Activated naive CD8-positive, alpha-beta T cell treated with anti-CD3 and anti-CD28 coated beads, Interleukin-2, amount 10 ng/mL, durations not matched to agents 7 days and 5 days (primary cell): Measurements from ENCODE around the gene HBP1. TPM values are rescaled to one million over a fixed set of nuclear protein-coding genes. Genes with fewer than 3 reads are reported as not detected.

Source experiments
- ATAC-seq: fragments of 150-1000 bp; cut with Tn5 transposase; one replicate; pipeline ENCODE4 v1.10.0; 2021; ENCODE audit warnings: low read depth, moderate library complexity
- POLR2A ChIA-PET: fragments of 350-600 bp; sonication (Branson Sonifier 250); formaldehyde crosslinking; loops from one replicate; lab custom pipeline; 2021; ENCODE audit warnings: antibody characterized with exemption; lab: Charles Lee
- DNase-seq: peaks from one replicate; pipeline ENCODE4 v3.0.0; 2021
- H3K27ac Mint-ChIP-seq: one replicate; pipeline ENCODE4 v1.8.0; 2022; ENCODE audit warnings: mild to moderate bottlenecking, mixed read lengths
- H3K27me3 Mint-ChIP-seq: one replicate; pipeline ENCODE4 v1.8.0; 2022; ENCODE audit warnings: mild to moderate bottlenecking, moderate library complexity, mixed read lengths
- H3K36me3 Mint-ChIP-seq: one replicate; pipeline ENCODE4 v1.8.0; 2021; ENCODE audit warnings: mild to moderate bottlenecking, mixed read lengths
- H3K4me1 Mint-ChIP-seq: one replicate; pipeline ENCODE4 v1.8.0; 2021; ENCODE audit warnings: mixed read lengths
- H3K4me3 Mint-ChIP-seq: one replicate; pipeline ENCODE4 v1.8.0; 2022; ENCODE audit warnings: mild to moderate bottlenecking, moderate library complexity, mixed read lengths
- H3K9me3 Mint-ChIP-seq: one replicate; pipeline ENCODE4 v1.8.0; 2021; ENCODE audit warnings: mixed read lengths
- total RNA-seq, 2 experiments: library from RNA; stranded (reverse); gene quantifications; one replicate each; pipeline ENCODE4 v1.2.3, GENCODE V29; 2021

Gene HBP1
- total RNA-seq, 2 experiments from 2014 or later = 56.4 to 58.3 TPM

DNA sequence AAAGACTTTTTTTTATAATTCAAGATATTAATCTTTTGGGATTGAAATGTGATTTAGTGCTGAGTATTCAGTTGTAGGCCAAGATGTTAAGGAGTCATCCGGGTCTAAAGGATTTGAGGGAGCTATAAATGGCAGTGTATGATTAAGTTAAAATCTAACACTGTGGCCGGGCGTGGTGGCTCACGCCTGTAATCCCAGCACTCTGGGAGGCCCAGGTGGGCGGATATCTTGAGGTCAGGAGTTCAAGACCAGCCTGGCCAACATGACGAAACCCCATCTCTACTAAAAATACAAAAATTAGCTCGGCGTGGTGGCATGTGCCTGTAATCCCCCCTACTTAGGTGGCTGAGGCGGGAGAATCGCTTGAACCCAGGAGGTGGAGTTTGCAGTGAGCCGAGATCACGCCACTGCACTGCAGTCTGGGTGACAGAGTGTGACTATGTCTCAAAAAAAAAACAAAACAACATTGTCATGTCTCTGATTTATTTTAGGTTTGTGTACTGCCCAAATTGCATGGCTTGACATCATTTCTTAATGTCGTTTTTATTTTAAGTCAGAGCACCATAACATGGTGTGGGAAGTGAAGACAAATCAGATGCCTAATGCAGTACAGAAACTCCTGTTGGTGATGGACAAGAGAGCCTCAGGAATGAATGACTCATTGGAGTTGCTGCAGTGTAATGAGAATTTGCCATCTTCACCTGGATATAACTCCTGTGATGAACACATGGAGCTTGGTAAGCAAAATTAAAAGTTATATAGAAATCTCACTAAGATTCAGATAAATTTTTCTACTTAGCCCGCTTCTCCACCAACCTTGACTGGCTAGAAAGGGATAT lies 10.7 kb downstream of the HBP1 start:
- Mint-ChIP-seq H3K4me1 (peaks cover 15% of the 10 kb centered on the region), H3K27ac (no peak overlapping the region), H3K27me3 (no peaks in the 10 kb centered on the region), H3K4me3 (no peak overlapping the region), H3K36me3 (peaks cover 14% of the 10 kb centered on the region), H3K9me3 (no peaks in the 10 kb centered on the region)
- no peak for DNase-seq
- ATAC-seq = no peak
- POLR2A ChIA-PET = no interaction called here

DNA sequence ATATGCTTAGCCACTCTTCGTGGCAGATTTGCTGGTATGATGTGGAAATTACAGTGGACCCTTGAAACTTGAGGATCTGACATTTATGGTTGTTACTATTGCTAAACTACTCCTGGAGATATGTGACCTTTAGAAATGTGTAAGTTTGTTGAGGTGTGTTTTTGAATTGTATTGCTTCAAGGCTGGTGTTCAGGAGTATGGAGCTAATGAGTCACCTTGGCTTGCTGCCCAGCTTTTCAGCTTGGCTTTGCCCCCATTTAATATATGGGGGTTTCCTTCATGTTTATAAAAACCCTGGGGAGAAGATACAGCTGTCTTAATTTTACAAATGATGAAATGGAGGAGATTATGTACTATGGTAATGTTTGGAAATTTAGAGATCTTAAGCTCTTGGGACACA lies 11.6 kb downstream of the HBP1 start:
- Mint-ChIP-seq H3K9me3 (no peaks in the 10 kb centered on the region), H3K27ac (peak overlapping the region; percentile 2), H3K36me3 (peaks cover 16% of the 10 kb centered on the region), H3K4me3 (no peak overlapping the region), H3K4me1 (peaks cover 15% of the 10 kb centered on the region), H3K27me3 (no peaks in the 10 kb centered on the region)
- ATAC-seq (peak; percentile 47), DNase-seq (no peak)
- POLR2A ChIA-PET = interaction anchor here (1.2 kb wide), 1 partner anchor 12 kb away, joined by 6 read pairs; the partner anchor contains the start of gene HBP1

DNA sequence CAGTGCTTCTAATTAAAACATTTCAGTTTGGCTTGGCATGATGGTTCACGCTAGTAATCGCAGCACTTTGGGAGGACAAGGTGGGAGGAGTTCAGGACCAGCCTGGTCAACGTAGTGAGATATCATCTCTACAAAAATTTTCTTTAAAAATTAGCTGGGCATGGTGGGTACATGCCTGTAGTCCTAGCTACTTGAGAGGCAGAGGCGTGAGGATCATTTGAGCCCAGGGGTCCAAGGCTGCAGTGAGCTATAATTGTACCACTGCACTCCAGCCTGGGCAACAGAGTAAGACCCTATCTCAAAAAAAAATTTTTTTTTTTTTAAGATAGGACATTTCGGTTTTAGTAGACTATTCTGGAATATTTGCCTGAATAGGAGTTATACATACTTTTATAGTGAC lies 12.4 kb downstream of the HBP1 start:
- peaks cover 16% of the 10 kb centered on the region for H3K36me3 Mint-ChIP-seq

GRCh38 chr7:107185716-107186115 lies 16.9 kb downstream of the HBP1 start:
- H3K4me1 Mint-ChIP-seq = peaks cover 3% of the 10 kb centered on the region
- H3K27ac Mint-ChIP-seq = no peak overlapping the region
- no peak overlapping the region for H3K4me3 Mint-ChIP-seq
- DNase-seq (no peak), ATAC-seq (no peak)
- H3K9me3 Mint-ChIP-seq = no peaks in the 10 kb centered on the region
- peaks cover 31% of the 10 kb centered on the region for H3K36me3 Mint-ChIP-seq
- H3K27me3 Mint-ChIP-seq = no peaks in the 10 kb centered on the region
- POLR2A ChIA-PET = no interaction called here

More for the DNA sequence above, 12.4 kb downstream of the HBP1 start:
- Mint-ChIP-seq H3K4me3 (no peak overlapping the region), H3K27ac (no peak overlapping the region), H3K4me1 (peaks cover 15% of the 10 kb centered on the region), H3K27me3 (no peaks in the 10 kb centered on the region), H3K9me3 (no peaks in the 10 kb centered on the region)
- POLR2A ChIA-PET = interaction anchor here (0.6 to 1.2 kb wide), 2 partner anchors 13 to 561 kb away, joined by 3 to 6 read pairs; partner anchors contain the start of gene HBP1
- ATAC-seq = no peak
- no peak for DNase-seq

GRCh38 chr7:107186240-107186639 lies 17.4 kb downstream of the HBP1 start:
- Mint-ChIP-seq H3K4me1 (no peaks in the 10 kb centered on the region), H3K36me3 (peaks cover 26% of the 10 kb centered on the region), H3K4me3 (no peak overlapping the region), H3K27me3 (no peaks in the 10 kb centered on the region), H3K27ac (no peak overlapping the region), H3K9me3 (no peaks in the 10 kb centered on the region)
- POLR2A ChIA-PET = no interaction called here
- DNase-seq (no peak), ATAC-seq (no peak)

DNA sequence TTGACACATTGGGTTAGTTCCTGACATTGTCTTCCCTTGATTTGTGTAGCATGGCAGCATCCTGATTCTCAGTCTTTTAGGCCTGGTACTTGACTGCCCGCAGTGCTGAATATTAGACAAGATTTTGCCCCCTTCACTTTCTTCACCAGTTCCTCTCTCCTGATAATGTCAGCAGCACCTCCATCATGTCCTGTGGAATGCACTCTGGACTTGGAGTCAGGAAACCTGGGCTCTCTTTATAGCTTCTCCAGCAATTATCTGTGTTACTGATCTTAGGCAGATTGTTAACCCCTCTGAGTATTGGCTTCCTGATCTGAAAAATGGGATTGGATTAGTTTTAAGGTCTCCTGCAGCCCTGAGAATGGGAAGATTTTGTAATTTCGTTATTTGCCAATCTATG lies 19.0 kb downstream of the HBP1 start:
- no peak overlapping the region for H3K27ac Mint-ChIP-seq
- no peak for DNase-seq
- H3K9me3 Mint-ChIP-seq = no peaks in the 10 kb centered on the region
- ATAC-seq = no peak
- no peaks in the 10 kb centered on the region for H3K27me3 Mint-ChIP-seq
- H3K36me3 Mint-ChIP-seq = peaks cover 29% of the 10 kb centered on the region
- POLR2A ChIA-PET = no interaction called here
- no peaks in the 10 kb centered on the region for H3K4me1 Mint-ChIP-seq
- H3K4me3 Mint-ChIP-seq = no peak overlapping the region

DNA sequence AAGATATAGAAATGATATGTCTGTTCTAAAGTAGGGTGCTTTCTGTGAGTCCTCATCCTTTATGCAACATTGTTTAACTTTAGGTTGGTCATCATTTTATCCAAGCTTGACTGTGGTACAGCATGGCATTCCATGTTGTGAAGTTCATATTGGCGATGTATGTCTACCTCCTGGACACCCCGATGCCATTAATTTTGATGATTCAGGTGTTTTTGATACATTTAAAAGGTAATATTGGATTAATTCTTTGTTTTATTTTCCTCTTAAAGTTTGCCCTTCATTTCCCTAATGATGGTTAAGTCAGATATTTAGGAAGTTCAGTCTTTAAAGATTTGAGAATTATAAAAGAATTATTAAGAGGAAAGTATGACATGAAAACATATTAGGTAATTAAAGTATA lies 21.3 kb downstream of the HBP1 start:
- POLR2A ChIA-PET = no interaction called here
- H3K9me3 Mint-ChIP-seq = no peaks in the 10 kb centered on the region
- DNase-seq (no peak), ATAC-seq (no peak)
- H3K27me3 Mint-ChIP-seq = no peaks in the 10 kb centered on the region
- no peak overlapping the region for H3K27ac Mint-ChIP-seq
- no peak overlapping the region for H3K4me3 Mint-ChIP-seq
- peaks cover 26% of the 10 kb centered on the region for H3K36me3 Mint-ChIP-seq
- no peaks in the 10 kb centered on the region for H3K4me1 Mint-ChIP-seq

GRCh38 chr7:107194052-107194451 lies 25.2 kb downstream of the HBP1 start:
- peaks cover 19% of the 10 kb centered on the region for H3K36me3 Mint-ChIP-seq

GRCh38 chr7:107196834-107197610 lies 28.2 kb downstream of the HBP1 start:
- Mint-ChIP-seq H3K4me3 (no peak overlapping the region), H3K4me1 (no peaks in the 10 kb centered on the region), H3K27me3 (no peaks in the 10 kb centered on the region), H3K27ac (no peak overlapping the region), H3K9me3 (no peaks in the 10 kb centered on the region), H3K36me3 (peaks cover 17% of the 10 kb centered on the region)
- DNase-seq = no peak
- POLR2A ChIA-PET = no interaction called here
- ATAC-seq = no peak

More at GRCh38 chr7:107194052-107194451, 25.2 kb downstream of the HBP1 start:
- H3K4me1 Mint-ChIP-seq = no peaks in the 10 kb centered on the region
- H3K9me3 Mint-ChIP-seq = no peaks in the 10 kb centered on the region
- ATAC-seq = no peak
- no peak overlapping the region for H3K27ac Mint-ChIP-seq
- POLR2A ChIA-PET = interaction anchor here (0.5 kb wide), 1 partner anchor 146 kb away, joined by 3 read pairs; no protein-coding TSS in a partner anchor
- no peaks in the 10 kb centered on the region for H3K27me3 Mint-ChIP-seq
- no peak for DNase-seq
- no peak overlapping the region for H3K4me3 Mint-ChIP-seq

DNA sequence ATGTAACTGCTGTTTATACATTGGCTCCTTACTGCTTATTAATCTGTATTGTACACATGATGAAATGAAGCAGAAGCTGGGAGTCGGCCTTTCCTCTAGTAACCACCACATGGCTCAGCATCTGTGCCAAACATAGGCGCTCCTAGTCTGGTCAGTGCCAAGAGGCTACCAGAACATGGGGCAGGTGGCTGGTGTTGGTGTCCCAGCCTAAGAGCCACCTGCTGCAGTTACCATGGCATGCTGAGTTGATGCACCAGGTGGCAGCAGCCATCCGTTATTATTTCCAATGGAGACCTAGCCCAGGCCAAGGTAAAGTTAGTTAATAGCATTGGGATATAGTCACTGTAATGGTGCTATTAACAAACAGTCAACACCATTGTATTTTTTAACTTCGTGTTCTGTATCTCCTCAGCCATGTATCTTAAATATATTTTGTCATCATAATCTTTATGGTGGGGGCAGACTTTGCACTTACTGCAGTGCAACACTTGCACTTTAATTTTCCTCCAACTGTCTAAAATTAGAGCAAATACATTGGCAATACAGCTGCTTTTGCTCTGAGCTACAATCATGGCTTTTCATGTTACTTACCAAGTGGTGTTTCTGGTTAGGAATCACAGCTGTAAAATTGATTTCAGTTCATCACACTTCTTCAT lies 33.1 kb downstream of the HBP1 start:
- no peaks in the 10 kb centered on the region for H3K4me1 Mint-ChIP-seq
- H3K27me3 Mint-ChIP-seq = no peaks in the 10 kb centered on the region
- ATAC-seq (peak; percentile 52), DNase-seq (no peak)
- peaks cover 16% of the 10 kb centered on the region for H3K36me3 Mint-ChIP-seq
- POLR2A ChIA-PET = no interaction called here
- H3K4me3 Mint-ChIP-seq = no peak overlapping the region
- no peak overlapping the region for H3K27ac Mint-ChIP-seq
- H3K9me3 Mint-ChIP-seq = no peaks in the 10 kb centered on the region

DNA sequence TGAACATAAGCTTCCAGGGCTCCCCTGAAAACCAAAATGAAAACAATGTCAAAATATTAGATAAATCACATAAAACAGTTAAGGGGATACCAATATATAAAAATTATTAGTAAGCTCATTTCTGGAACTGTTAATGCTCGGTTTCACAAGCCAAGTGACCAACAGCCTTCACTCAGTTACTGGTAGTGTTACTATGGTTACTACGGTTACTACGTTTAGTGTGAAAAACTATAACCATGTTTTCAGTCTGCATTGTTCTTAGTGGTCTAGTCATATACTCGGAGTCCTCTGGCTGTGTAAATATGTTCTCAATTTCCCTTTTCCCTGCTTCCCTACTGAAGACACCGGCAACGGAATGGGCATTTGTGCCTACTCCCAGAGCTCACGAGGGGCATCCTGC lies 34.8 kb downstream of the HBP1 start:
- H3K27me3 Mint-ChIP-seq = no peaks in the 10 kb centered on the region
- H3K4me3 Mint-ChIP-seq = no peak overlapping the region
- POLR2A ChIA-PET = no interaction called here
- ATAC-seq (no peak), DNase-seq (no peak)
- H3K9me3 Mint-ChIP-seq = no peaks in the 10 kb centered on the region
- H3K36me3 Mint-ChIP-seq = peaks cover 19% of the 10 kb centered on the region
- H3K27ac Mint-ChIP-seq = no peak overlapping the region
- no peaks in the 10 kb centered on the region for H3K4me1 Mint-ChIP-seq

GRCh38 chr7:107206136-107206535 lies 37.3 kb downstream of the HBP1 start:
- H3K36me3 Mint-ChIP-seq = peaks cover 28% of the 10 kb centered on the region
- no peaks in the 10 kb centered on the region for H3K9me3 Mint-ChIP-seq
- no peaks in the 10 kb centered on the region for H3K27me3 Mint-ChIP-seq
- ATAC-seq (no peak), DNase-seq (no peak)
- H3K27ac Mint-ChIP-seq = no peak overlapping the region
- H3K4me3 Mint-ChIP-seq = no peak overlapping the region
- no peaks in the 10 kb centered on the region for H3K4me1 Mint-ChIP-seq
- POLR2A ChIA-PET = no interaction called here

DNA sequence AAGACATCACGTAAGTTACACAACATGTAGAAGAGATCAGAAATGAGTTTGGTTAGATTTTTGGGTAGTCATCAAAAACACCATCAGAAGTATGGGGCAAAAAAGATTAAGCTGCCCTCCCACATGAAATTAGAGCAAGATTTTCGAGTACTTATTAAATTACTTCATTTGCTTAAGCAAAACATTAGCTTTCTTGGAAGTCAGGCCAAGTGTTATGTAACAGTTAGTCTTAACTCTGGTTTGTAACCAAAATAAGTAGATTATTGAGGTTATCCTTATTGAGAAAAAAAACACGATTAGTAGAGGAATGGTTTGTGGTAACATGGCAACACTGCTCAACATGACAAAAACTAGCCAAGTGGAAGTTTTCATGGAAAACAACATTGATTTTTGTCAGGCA lies 37.9 kb downstream of the HBP1 start:
- ATAC-seq = no peak
- Mint-ChIP-seq H3K4me3 (no peak overlapping the region), H3K4me1 (no peaks in the 10 kb centered on the region), H3K27me3 (no peaks in the 10 kb centered on the region), H3K27ac (no peak overlapping the region), H3K36me3 (peaks cover 28% of the 10 kb centered on the region), H3K9me3 (no peaks in the 10 kb centered on the region)
- POLR2A ChIA-PET = no interaction called here
- no peak for DNase-seq
